Measurements from ENCODE around the gene UCHL3.

The UCHL3 gene

DNA sequence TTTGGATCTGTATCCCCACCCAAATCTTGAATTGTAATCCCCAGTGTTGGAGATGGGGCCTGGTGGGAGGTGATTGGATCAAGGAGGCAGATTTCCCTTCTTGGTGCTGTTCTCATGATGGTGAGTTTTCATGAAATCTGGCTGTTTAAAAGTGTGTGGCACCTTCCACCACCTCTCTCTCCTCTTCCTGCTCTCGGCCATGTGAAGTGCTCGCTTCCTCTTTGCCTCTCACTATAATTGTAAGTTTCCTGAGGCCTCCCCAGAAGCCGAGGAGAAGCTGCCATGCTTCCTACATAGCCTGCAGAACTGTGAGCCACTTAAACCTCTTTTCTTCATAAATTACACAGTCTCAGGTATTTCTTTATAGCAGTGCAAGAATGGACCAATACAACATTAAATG, 27.6 kb upstream of the UCHL3 start:
- H3K27me3 ChIP-seq (replicated peaks; ENCODE audit: control insufficient read depth, insufficient read depth, low read length), result no peaks in the 10 kb centered on the region
- no peak for DNase-seq (ENCODE audit: extremely low read depth, insufficient read length)
- no peaks in the 10 kb centered on the region; the same call in none of the 2 replicates for H3K36me3 ChIP-seq (ENCODE audit: control insufficient read depth, insufficient read depth, low read length)
- TF ChIP-seq, protein P1, sequence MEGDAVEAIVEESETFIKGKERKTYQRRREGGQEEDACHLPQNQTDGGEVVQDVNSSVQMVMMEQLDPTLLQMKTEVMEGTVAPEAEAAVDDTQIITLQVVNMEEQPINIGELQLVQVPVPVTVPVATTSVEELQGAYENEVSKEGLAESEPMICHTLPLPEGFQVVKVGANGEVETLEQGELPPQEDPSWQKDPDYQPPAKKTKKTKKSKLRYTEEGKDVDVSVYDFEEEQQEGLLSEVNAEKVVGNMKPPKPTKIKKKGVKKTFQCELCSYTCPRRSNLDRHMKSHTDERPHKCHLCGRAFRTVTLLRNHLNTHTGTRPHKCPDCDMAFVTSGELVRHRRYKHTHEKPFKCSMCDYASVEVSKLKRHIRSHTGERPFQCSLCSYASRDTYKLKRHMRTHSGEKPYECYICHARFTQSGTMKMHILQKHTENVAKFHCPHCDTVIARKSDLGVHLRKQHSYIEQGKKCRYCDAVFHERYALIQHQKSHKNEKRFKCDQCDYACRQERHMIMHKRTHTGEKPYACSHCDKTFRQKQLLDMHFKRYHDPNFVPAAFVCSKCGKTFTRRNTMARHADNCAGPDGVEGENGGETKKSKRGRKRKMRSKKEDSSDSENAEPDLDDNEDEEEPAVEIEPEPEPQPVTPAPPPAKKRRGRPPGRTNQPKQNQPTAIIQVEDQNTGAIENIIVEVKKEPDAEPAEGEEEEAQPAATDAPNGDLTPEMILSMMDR (IDR thresholded peaks at IDR 0.05; ENCODE audit: insufficient read depth, low read length, poor library complexity, severe bottlenecking), result no peak
- no peak overlapping the region for H3K4me3 ChIP-seq (replicated peaks; ENCODE audit: low read depth, low read length)

DNA sequence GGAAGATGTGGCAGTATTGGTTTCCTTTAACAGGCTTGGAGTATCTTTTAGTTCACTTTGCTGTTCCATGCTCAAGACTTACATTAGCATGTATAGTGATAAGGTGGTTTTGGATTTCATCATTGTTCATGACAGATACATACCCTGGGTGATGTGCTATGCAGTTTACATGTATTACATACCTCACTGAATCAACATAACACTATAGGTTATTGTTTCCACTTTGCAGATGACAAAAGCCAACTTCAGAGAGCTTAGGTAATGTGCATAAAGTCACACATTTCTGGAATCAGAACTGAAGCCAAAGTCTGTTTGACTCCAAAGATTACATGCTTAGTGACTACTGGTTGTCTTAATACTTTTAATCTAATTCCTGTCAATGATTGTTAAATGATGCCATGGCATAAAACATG, 19.0 kb upstream of the UCHL3 start:
- Histone ChIP-seq H3K27me3 (replicated peaks; ENCODE audit: control insufficient read depth, insufficient read depth, low read length) (no peaks in the 10 kb centered on the region), H3K36me3 (ENCODE audit: control insufficient read depth, insufficient read depth, low read length) (peaks cover 2% of the 10 kb centered on the region), H3K4me3 (replicated peaks; ENCODE audit: low read depth, low read length) (no peak overlapping the region)
- DNase-seq (ENCODE audit: extremely low read depth, insufficient read length), result no peak
- TF ChIP-seq, protein P1 (IDR thresholded peaks at IDR 0.05; ENCODE audit: insufficient read depth, low read length, poor library complexity, severe bottlenecking), result no peak

DNA sequence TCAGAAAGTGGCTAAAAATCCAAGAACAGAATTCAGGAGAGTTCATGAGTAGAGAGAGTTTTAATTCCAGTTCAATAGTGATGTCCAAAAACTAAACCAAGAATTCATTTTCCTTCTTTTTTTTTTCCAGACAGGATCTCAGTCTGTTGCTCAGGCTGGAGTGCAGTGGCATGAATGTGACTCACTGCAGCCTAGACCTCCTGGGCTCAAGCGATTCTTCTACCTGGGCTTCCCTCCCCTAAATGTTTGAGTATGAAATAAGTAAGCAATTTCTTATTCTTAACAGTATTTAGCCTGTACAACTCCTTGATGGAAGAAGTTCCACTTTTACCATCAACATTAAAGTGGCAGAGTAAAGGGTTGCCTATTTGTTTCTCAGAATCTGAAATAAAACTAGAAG, 15.7 kb upstream of the UCHL3 start:
- Histone ChIP-seq H3K36me3 (ENCODE audit: control insufficient read depth, insufficient read depth, low read length) (peaks cover 2% of the 10 kb centered on the region; the same call in 1 of the 2 replicates), H3K4me3 (replicated peaks; ENCODE audit: low read depth, low read length) (no peak overlapping the region), H3K27me3 (replicated peaks; ENCODE audit: control insufficient read depth, insufficient read depth, low read length) (no peaks in the 10 kb centered on the region)
- TF ChIP-seq, protein P1 (IDR thresholded peaks at IDR 0.05; ENCODE audit: insufficient read depth, low read length, poor library complexity, severe bottlenecking), result no peak
- no peak for DNase-seq (ENCODE audit: extremely low read depth, insufficient read length)

DNA sequence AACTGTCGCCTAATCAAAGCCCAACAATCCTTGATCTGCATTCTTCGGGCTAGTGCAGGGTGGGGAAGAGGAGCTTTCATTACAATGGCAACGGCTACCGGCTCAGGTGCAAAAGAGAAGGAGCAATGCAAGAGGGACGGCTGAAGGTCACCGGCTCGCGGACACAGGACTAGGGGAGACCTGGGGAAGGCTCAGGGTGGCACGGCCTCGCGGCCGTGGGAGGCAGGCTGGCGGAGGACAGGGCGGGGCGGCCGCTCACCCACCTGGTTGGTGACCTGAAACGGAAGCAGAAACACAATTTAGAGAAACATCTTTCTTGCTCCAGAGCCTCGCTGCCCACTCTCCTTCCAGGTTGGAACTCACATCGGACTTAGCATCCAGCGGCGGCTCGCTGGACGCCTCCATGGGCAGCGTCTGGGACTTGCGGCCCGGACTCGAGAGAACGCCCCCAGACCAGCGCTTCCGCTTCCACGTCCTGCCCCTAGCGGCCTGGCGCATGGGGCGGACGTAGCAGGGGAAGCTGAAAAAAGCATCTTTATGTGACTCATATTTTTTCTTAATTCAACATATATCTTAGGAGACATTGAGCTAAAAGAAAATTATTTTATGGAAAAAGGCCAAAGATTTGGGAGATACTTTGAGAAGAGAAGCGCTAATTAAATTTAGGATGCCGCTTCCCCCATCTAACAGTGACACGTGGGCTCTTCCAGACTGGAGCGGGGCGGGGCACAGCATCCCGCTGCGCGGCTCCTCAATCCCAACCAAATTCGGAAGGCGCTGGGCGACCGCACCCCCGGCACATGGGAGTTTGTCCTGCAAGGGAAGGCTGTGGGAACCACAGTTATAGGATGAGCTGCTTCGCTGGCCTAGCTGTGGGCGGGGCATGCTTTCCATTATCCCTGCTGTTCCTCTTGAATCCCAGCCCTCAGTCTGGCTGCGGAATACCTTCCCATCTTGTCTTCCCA, 11.9 kb upstream of the UCHL3 start, which contains the start of gene COMMD6:
Gene COMMD6, minus strand, starts transcription at position 441 of the 965 bp plus-strand sequence. Its CDS starts 36 bp downstream, at position 405.
- TF ChIP-seq, protein P1 (IDR thresholded peaks at IDR 0.05; ENCODE audit: insufficient read depth, low read length, poor library complexity, severe bottlenecking), result peak; percentile 7
- peak within 1 kb of the TSS; percentile 99 for H3K4me3 ChIP-seq (replicated peaks; ENCODE audit: low read depth, low read length)

DNA sequence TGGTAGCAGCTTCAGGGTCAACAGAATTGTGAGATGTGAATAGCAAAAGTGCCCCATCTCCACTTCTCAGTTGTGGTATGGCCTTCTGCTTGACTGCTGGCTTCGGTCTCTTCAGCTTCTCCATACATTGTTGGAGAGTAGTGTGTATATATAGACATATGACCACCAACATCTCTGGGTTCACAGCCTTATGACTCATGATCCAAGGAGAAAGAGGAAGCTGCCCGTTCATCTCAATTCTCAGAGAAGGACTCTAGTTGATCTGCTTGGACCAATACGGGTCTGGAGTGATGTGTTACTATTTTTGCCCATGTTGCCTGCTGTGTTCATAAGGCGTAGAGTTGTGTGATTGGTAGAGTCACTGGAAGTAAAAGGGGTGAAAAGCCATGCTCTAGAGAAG, 8.3 kb upstream of the UCHL3 start:
- TF ChIP-seq, protein P1 (IDR thresholded peaks at IDR 0.05; ENCODE audit: insufficient read depth, low read length, poor library complexity, severe bottlenecking), result no peak
- no peak for DNase-seq (ENCODE audit: extremely low read depth, insufficient read length)
- Histone ChIP-seq H3K36me3 (ENCODE audit: control insufficient read depth, insufficient read depth, low read length) (no peaks in the 10 kb centered on the region), H3K4me3 (replicated peaks; ENCODE audit: low read depth, low read length) (no peak overlapping the region), H3K27me3 (replicated peaks; ENCODE audit: control insufficient read depth, insufficient read depth, low read length) (no peaks in the 10 kb centered on the region)

More for the DNA sequence above, 11.9 kb upstream of the UCHL3 start, which contains the start of gene COMMD6:
- peak; percentile 86 for DNase-seq (ENCODE audit: extremely low read depth, insufficient read length)
- no peaks in the 10 kb centered on the region for H3K27me3 ChIP-seq (replicated peaks; ENCODE audit: control insufficient read depth, insufficient read depth, low read length)
- H3K36me3 ChIP-seq (ENCODE audit: control insufficient read depth, insufficient read depth, low read length), result peaks cover 2% of the 10 kb centered on the region; the same call in 1 of the 2 replicates

Measured in GM06990 (cell line).